OCI-LY1 (cell line): ENCODE measurements around the gene CSF2RB.

Source experiments
- H2AFZ ChIP-seq: fragments of 200-600 bp; sonication (generic), shearing (Covaris generic); 2 replicates; pipeline ENCODE4 v1.6.0; 2014; ENCODE audit warnings: antibody characterized with exemption, mild to moderate bottlenecking, low read length
- H3F3A ChIP-seq: fragments of 200-600 bp; sonication (generic), shearing (Covaris generic); 2 replicates; pipeline ENCODE4 v1.6.0; 2014; ENCODE audit warnings: mild to moderate bottlenecking, antibody characterized with exemption, low read length, moderate library complexity; ENCODE audit not compliant: insufficient read depth
- H3K27ac ChIP-seq: fragments of 200-600 bp; sonication (generic); 2 replicates; pipeline ENCODE4 v1.5.1; 2014; ENCODE audit warnings: low read length, mixed run types, mild to moderate bottlenecking, low read depth; ENCODE audit not compliant: poor library complexity, severe bottlenecking
- H3K27me3 ChIP-seq: fragments of 200-600 bp; sonication (generic); 2 replicates; pipeline ENCODE4 v1.6.0; 2014; ENCODE audit warnings: antibody characterized with exemption, mild to moderate bottlenecking, low read length, moderate library complexity; ENCODE audit not compliant: insufficient read depth
- H3K36me3 ChIP-seq: fragments of 200-600 bp; sonication (generic); 2 replicates; pipeline ENCODE4 v1.6.1; 2014; ENCODE audit warnings: mild to moderate bottlenecking, antibody characterized with exemption, low read length, moderate library complexity, mixed read lengths; ENCODE audit not compliant: insufficient read depth
- H3K4me1 ChIP-seq: fragments of 200-600 bp; sonication (generic); 2 replicates; pipeline ENCODE4 v1.5.1; 2014; ENCODE audit warnings: mild to moderate bottlenecking, low read length, moderate library complexity; ENCODE audit not compliant: insufficient read depth, severe bottlenecking
- H3K4me2 ChIP-seq: fragments of 200-600 bp; sonication (generic), shearing (Covaris generic); 2 replicates; pipeline ENCODE4 v1.6.1; 2014; ENCODE audit warnings: low read length
- H3K4me3 ChIP-seq: fragments of 200-600 bp; sonication (generic); 2 replicates; pipeline ENCODE4 v1.5.1; 2014; ENCODE audit warnings: low read length, low read depth, mild to moderate bottlenecking, mixed read lengths; ENCODE audit not compliant: poor library complexity, severe bottlenecking
- H3K79me2 ChIP-seq: fragments of 200-600 bp; shearing (Covaris generic); 2 replicates; pipeline ENCODE4 v1.6.1; 2016; ENCODE audit warnings: mixed run types, low read length, mixed read lengths; ENCODE audit not compliant: insufficient read depth
- H3K9ac ChIP-seq: fragments of 200-600 bp; sonication (generic), shearing (Covaris generic); 2 replicates; pipeline ENCODE4 v1.6.1; 2014; ENCODE audit warnings: mild to moderate bottlenecking, low read length, mixed read lengths
- H3K9me2 ChIP-seq: fragments of 200-600 bp; sonication (generic), shearing (Covaris generic); 2 replicates; pipeline ENCODE4 v1.6.1; 2014; ENCODE audit warnings: low read depth, mild to moderate bottlenecking, low read length, mixed read lengths
- H3K9me3 ChIP-seq: fragments of 200-600 bp; shearing (Covaris generic); 2 replicates; pipeline ENCODE4 v1.6.1; 2014; ENCODE audit warnings: low read length, mixed read lengths
- H4K20me1 ChIP-seq: fragments of 200-600 bp; sonication (generic), shearing (Covaris generic); 2 replicates; pipeline ENCODE4 v1.6.0; 2016; ENCODE audit warnings: mild to moderate bottlenecking, low read length; ENCODE audit not compliant: insufficient read depth
- CTCF ChIP-seq: fragments of 200-600 bp; sonication (generic), shearing (Covaris generic); IDR thresholded peaks from 2 replicates; pipeline ENCODE4 v1.5.1; 2017; ENCODE audit warnings: mild to moderate bottlenecking, antibody characterized with exemption, low read length, moderate library complexity, mixed read lengths
- EZH2 ChIP-seq: fragments of 200-600 bp; sonication (generic), shearing (Covaris generic); IDR thresholded peaks from 2 replicates; pipeline ENCODE4 v1.8.0; 2017; ENCODE audit warnings: borderline replicate concordance, mixed run types, mild to moderate bottlenecking, antibody characterized with exemption, low read length, moderate library complexity, mixed read lengths

CSF2RB gene

GRCh38 chr22:36928196-36928595 lies 14.8 kb downstream of the CSF2RB start:
- H4K20me1 ChIP-seq: no peaks in the 10 kb centered on the region
- no peaks in the 10 kb centered on the region for H3K4me1 ChIP-seq
- no peaks in the 10 kb centered on the region for H3K79me2 ChIP-seq
- no peaks in the 10 kb centered on the region for H3K36me3 ChIP-seq
- H3K27ac ChIP-seq: no peak overlapping the region
- H3K4me3 ChIP-seq: no peak overlapping the region
- no peak overlapping the region for H3K9ac ChIP-seq
- H3K9me3 ChIP-seq: no peaks in the 10 kb centered on the region
- no peak for TF ChIP-seq EZH2
- H3F3A ChIP-seq: no peaks in the 10 kb centered on the region
- no peaks in the 10 kb centered on the region for H3K9me2 ChIP-seq
- H3K27me3 ChIP-seq: 0 out of 2 replicates have a peak, but pooled peaks cover 9% of the 10 kb centered on the region
- no peak overlapping the region for H3K4me2 ChIP-seq
- H2AFZ ChIP-seq: no peak overlapping the region

DNA sequence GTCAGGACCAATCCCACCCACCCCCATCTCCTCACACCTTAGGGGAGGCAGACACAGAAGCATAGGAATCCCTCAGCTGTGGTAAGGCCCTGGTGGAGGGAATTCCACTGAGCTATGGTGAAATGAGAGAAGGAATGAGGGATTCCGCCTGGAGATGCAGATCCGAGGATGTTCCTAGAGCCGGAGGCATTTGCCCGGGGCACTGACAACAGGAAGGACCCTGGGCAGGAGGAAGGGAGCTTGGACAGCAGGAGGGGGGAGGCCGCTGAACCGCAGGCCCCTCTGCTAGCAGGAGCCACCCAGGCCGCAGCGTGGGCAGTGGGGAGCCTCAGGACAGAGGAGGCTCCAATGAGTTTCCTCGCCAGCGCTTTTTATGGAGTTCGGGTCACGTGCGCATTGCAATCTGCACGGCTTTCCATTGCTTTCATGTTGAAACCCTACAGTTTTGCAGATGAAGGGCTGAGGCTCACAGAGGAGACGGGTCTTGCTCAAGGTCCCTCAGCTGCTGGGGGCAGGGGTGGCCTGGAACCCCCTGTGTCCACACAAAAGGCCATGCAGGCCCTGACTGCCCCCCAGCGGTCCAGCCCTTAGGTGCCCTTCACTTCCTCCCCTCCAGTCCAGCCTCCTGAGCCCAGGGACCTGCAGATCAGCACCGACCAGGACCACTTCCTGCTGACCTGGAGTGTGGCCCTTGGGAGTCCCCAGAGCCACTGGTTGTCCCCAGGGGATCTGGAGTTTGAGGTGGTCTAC lies 15.5 kb downstream of the CSF2RB start:
- Histone ChIP-seq H3K4me3 (no peak overlapping the region), H4K20me1 (no peaks in the 10 kb centered on the region), H3K27ac (no peak overlapping the region), H3K36me3 (no peaks in the 10 kb centered on the region), H3K4me1 (no peaks in the 10 kb centered on the region), H3F3A (no peaks in the 10 kb centered on the region), H3K9me2 (no peaks in the 10 kb centered on the region), H3K27me3 (0 out of 2 replicates have a peak, but pooled peaks cover 9% of the 10 kb centered on the region), H3K79me2 (no peaks in the 10 kb centered on the region), H3K9me3 (no peaks in the 10 kb centered on the region), H3K9ac (no peak overlapping the region), H2AFZ (no peak overlapping the region), H3K4me2 (no peak overlapping the region)
- TF ChIP-seq CTCF: no peak
- no peak for TF ChIP-seq EZH2

GRCh38 chr22:36929621-36930020 lies 16.2 kb downstream of the CSF2RB start:
- TF ChIP-seq CTCF (no peak), EZH2 (no peak)
- Histone ChIP-seq H3K36me3 (no peaks in the 10 kb centered on the region), H3K79me2 (no peaks in the 10 kb centered on the region), H3F3A (no peaks in the 10 kb centered on the region), H3K4me2 (no peak overlapping the region), H3K27ac (no peak overlapping the region), H3K4me1 (no peaks in the 10 kb centered on the region), H4K20me1 (no peaks in the 10 kb centered on the region), H2AFZ (no peak overlapping the region), H3K27me3 (0 out of 2 replicates have a peak, but pooled peaks cover 9% of the 10 kb centered on the region), H3K9me2 (no peaks in the 10 kb centered on the region), H3K4me3 (no peak overlapping the region), H3K9ac (no peak overlapping the region), H3K9me3 (no peaks in the 10 kb centered on the region)
